ENCODE measurements around the gene LIM2.

DNA sequence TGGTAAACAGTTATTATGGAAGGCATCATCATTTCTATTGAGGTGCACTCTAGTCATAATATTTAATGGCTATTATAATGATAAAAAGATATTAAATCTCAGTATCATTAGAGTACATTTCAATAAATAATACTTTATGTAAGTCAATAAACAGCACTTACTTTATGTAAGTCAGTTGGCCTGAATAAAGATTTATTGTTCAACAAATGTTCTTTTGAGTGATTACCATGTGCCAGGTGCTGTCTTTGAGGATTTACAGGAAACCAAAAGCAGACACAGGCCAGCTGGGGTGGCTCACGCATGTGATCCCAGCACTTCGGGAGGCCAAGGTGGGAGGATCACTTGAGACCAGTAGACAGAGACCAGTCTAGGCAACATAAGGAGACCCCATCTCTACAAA is 10.4 kb downstream of the LIM2 start:
- TF ChIP-seq SUZ12 (IDR thresholded peaks at IDR 0.05; ENCODE audit: extremely low read depth, insufficient read depth, insufficient read length) (no peak), YY1 (IDR thresholded peaks at IDR 0.05; ENCODE audit: insufficient read depth, insufficient read length) (no peak)
